A673 (cell line): Measurements from ENCODE around the gene DCN. TPM values are rescaled to one million over a fixed set of nuclear protein-coding genes. Genes with fewer than 3 reads are reported as not detected.

ENCODE experiments used
- BruUV-seq: library from RNA; stranded (reverse); fragments of 400-500 nt; replicated peaks from 2 replicates; lab custom pipeline; 2021; lab: Mats Ljungman, UMichigan
- CTCF ChIA-PET: fragments of 300-600 bp; sonication (Branson Sonifier 250); formaldehyde crosslinking; loops from one replicate; lab custom pipeline; 2022; ENCODE audit warnings: antibody characterized with exemption; lab: Charles Lee
- POLR2A ChIA-PET: fragments of 300-600 bp; sonication (Branson Sonifier 250); formaldehyde crosslinking; loops from one replicate; lab custom pipeline; 2022; ENCODE audit warnings: antibody characterized with exemption; ENCODE audit not compliant: low non-redundant PET; lab: Charles Lee
- DNase-seq: peaks from one replicate; pipeline ENCODE4 v3.0.0-alpha.2; 2015; ENCODE audit warnings: low spot score
- H3K27ac ChIP-seq: fragments of 200-600 bp; sonication (generic); 2 replicates; pipeline ENCODE4 v1.5.1; 2016; ENCODE audit warnings: mixed run types, low read depth, mild to moderate bottlenecking, mixed read lengths, antibody characterized with exemption, low read length; ENCODE audit not compliant: poor library complexity, severe bottlenecking
- H3K27me3 ChIP-seq: fragments of 200-600 bp; sonication (generic); replicated peaks from 2 replicates; pipeline ENCODE4 v1.6.1; 2017; ENCODE audit warnings: mixed run types, low read depth, mild to moderate bottlenecking, mixed read lengths, antibody characterized with exemption, low read length; ENCODE audit not compliant: insufficient read depth, poor library complexity
- H3K36me3 ChIP-seq: fragments of 200-600 bp; sonication (generic); 2 replicates; pipeline ENCODE4 v1.6.1; 2016; ENCODE audit warnings: mixed run types, mild to moderate bottlenecking, mixed read lengths, antibody characterized with exemption, low read length; ENCODE audit not compliant: insufficient read depth, poor library complexity, severe bottlenecking
- H3K4me1 ChIP-seq: fragments of 200-600 bp; sonication (generic); 2 replicates; pipeline ENCODE4 v1.6.1; 2017; ENCODE audit warnings: mixed run types, mild to moderate bottlenecking, mixed read lengths, antibody characterized with exemption, low read length; ENCODE audit not compliant: insufficient read depth, poor library complexity, severe bottlenecking
- H3K4me3 ChIP-seq: fragments of 200-600 bp; sonication (generic); 2 replicates; pipeline ENCODE4 v1.5.1; 2016; ENCODE audit warnings: low read depth, mixed run types, mild to moderate bottlenecking, mixed read lengths, low read length; ENCODE audit not compliant: poor library complexity, severe bottlenecking
- H3K9me3 ChIP-seq: fragments of 200-600 bp; sonication (generic); 2 replicates; pipeline ENCODE4 v1.6.1; 2016; ENCODE audit warnings: mixed run types, low read depth, mild to moderate bottlenecking, mixed read lengths, antibody characterized with exemption, low read length; ENCODE audit not compliant: poor library complexity, severe bottlenecking
- EZH2 ChIP-seq: fragments of 200-600 bp; sonication (generic); IDR thresholded peaks from 2 replicates; pipeline ENCODE4 v1.6.1; 2017; ENCODE audit warnings: borderline replicate concordance, low read depth, mild to moderate bottlenecking, mixed read lengths, antibody characterized with exemption, low read length; ENCODE audit not compliant: poor library complexity, severe bottlenecking
- intact Hi-C: fragments of 100-400 bp; cut with micrococcal nuclease; formaldehyde crosslinking; loops from one replicate; pipeline ENCODE4 v1.10.0; 2022; ENCODE audit not compliant: unreplicated experiment
- total RNA-seq: library from RNA; stranded (reverse); gene quantifications from 2 replicates; pipeline ENCODE4 v1.2.3, GENCODE V29; 2021
- TF ChIP-seq, protein P1 (sequence below): fragments of 300-800, 200-600 bp; sonication (generic); conservative IDR thresholded peaks from 2 replicates; pipeline ENCODE4 v1.5.1; 2017; ENCODE audit warnings: low read depth, mild to moderate bottlenecking, antibody characterized with exemption, low read length, moderate library complexity, mixed read lengths

Gene DCN
- total RNA-seq, 1 experiment from 2014 or later: 3.5 TPM

- CTCF ChIA-PET: no interaction called here
- POLR2A ChIA-PET: no interaction called here
- H3K4me1 ChIP-seq: no peaks in the 10 kb centered on the region
- BruUV-seq: no TSS peak
- no peaks in the 10 kb centered on the region for H3K9me3 ChIP-seq
- H3K27me3 ChIP-seq: no peaks in the 10 kb centered on the region
- H3K27ac ChIP-seq: no peak overlapping the region
- no peak overlapping the region for H3K4me3 ChIP-seq
- intact Hi-C loops: no loop called here
- no peak for TF ChIP-seq EZH2
- TF ChIP-seq, protein P1, sequence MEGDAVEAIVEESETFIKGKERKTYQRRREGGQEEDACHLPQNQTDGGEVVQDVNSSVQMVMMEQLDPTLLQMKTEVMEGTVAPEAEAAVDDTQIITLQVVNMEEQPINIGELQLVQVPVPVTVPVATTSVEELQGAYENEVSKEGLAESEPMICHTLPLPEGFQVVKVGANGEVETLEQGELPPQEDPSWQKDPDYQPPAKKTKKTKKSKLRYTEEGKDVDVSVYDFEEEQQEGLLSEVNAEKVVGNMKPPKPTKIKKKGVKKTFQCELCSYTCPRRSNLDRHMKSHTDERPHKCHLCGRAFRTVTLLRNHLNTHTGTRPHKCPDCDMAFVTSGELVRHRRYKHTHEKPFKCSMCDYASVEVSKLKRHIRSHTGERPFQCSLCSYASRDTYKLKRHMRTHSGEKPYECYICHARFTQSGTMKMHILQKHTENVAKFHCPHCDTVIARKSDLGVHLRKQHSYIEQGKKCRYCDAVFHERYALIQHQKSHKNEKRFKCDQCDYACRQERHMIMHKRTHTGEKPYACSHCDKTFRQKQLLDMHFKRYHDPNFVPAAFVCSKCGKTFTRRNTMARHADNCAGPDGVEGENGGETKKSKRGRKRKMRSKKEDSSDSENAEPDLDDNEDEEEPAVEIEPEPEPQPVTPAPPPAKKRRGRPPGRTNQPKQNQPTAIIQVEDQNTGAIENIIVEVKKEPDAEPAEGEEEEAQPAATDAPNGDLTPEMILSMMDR: no peak
- no peak for DNase-seq
- no peaks in the 10 kb centered on the region for H3K36me3 ChIP-seq
Observed at GRCh38 chr12:91099836-91100235, 82.8 kb downstream of the DCN start.

DNA sequence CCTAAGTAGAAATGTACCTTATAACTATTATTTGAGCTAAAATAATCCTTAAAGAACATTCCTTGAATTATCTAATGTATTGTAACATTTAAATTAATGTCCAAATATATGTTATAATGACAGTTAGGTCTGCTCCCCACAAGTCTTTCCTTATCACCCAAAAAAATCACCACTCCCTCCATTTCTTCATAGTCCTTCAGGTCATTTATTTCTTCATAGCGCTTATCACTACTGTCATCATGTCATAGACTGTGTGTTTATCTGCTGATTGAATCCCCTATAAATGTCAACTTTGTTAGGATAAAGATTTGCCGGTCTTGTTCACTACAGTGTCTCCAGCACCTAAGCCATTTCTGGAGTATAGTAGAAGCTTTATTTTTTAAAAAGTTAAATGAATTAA lies 83.3 kb downstream of the DCN start:
- ChIA-PET CTCF (no interaction called here), POLR2A (no interaction called here)
- TF ChIP-seq, protein P1: no peak
- no peak for TF ChIP-seq EZH2
- BruUV-seq: no TSS peak
- DNase-seq: no peak
- intact Hi-C loops: no loop called here
- no peak overlapping the region for H3K4me3 ChIP-seq
- H3K27me3 ChIP-seq: no peaks in the 10 kb centered on the region
- H3K36me3 ChIP-seq: no peaks in the 10 kb centered on the region
- H3K27ac ChIP-seq: no peak overlapping the region
- H3K9me3 ChIP-seq: no peaks in the 10 kb centered on the region
- no peaks in the 10 kb centered on the region for H3K4me1 ChIP-seq

GRCh38 chr12:91098941-91099340 lies 83.7 kb downstream of the DCN start:
- ChIA-PET POLR2A (no interaction called here), CTCF (no interaction called here)
- no TSS peak for BruUV-seq
- intact Hi-C loops: no loop called here
- TF ChIP-seq, protein P1: no peak
- no peak for TF ChIP-seq EZH2
- Histone ChIP-seq H3K27ac (no peak overlapping the region), H3K4me1 (no peaks in the 10 kb centered on the region), H3K27me3 (no peaks in the 10 kb centered on the region), H3K36me3 (no peaks in the 10 kb centered on the region), H3K9me3 (no peaks in the 10 kb centered on the region), H3K4me3 (no peak overlapping the region)
- no peak for DNase-seq
